Measurements from ENCODE around the gene ZNF66.

- TF ChIP-seq POLR2AphosphoS5 (IDR thresholded peaks at IDR 0.05; ENCODE audit: borderline replicate concordance, low read depth, low read length), result no peak
- no peak for TF ChIP-seq EZH2 (IDR thresholded peaks at IDR 0.05)
- TF ChIP-seq FOXP2 (optimal IDR thresholded peaks at IDR 0.05; ENCODE audit: control extremely low read depth, extremely low read length, insufficient read depth), result no peak
Observed at GRCh38 chr19:20776083-20777076, at the start of gene ZNF66.
